HPDE6-E6E7 (cell line): Measurements from ENCODE around the gene CCDC40.
"Not testable (repeated sequence)": the region's sequence is repeated elsewhere in the genome, so short reads cannot be mapped to it uniquely, and the experiment has no call there.

Experiments used
- DNase-seq: peaks from one replicate; pipeline ENCODE4 v3.0.0; 2011; ENCODE audit warnings: missing footprints; ENCODE audit errors: extremely low spot score

The CCDC40 gene, protein sequence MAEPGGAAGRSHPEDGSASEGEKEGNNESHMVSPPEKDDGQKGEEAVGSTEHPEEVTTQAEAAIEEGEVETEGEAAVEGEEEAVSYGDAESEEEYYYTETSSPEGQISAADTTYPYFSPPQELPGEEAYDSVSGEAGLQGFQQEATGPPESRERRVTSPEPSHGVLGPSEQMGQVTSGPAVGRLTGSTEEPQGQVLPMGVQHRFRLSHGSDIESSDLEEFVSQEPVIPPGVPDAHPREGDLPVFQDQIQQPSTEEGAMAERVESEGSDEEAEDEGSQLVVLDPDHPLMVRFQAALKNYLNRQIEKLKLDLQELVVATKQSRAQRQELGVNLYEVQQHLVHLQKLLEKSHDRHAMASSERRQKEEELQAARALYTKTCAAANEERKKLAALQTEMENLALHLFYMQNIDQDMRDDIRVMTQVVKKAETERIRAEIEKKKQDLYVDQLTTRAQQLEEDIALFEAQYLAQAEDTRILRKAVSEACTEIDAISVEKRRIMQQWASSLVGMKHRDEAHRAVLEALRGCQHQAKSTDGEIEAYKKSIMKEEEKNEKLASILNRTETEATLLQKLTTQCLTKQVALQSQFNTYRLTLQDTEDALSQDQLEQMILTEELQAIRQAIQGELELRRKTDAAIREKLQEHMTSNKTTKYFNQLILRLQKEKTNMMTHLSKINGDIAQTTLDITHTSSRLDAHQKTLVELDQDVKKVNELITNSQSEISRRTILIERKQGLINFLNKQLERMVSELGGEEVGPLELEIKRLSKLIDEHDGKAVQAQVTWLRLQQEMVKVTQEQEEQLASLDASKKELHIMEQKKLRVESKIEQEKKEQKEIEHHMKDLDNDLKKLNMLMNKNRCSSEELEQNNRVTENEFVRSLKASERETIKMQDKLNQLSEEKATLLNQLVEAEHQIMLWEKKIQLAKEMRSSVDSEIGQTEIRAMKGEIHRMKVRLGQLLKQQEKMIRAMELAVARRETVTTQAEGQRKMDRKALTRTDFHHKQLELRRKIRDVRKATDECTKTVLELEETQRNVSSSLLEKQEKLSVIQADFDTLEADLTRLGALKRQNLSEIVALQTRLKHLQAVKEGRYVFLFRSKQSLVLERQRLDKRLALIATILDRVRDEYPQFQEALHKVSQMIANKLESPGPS

DNA sequence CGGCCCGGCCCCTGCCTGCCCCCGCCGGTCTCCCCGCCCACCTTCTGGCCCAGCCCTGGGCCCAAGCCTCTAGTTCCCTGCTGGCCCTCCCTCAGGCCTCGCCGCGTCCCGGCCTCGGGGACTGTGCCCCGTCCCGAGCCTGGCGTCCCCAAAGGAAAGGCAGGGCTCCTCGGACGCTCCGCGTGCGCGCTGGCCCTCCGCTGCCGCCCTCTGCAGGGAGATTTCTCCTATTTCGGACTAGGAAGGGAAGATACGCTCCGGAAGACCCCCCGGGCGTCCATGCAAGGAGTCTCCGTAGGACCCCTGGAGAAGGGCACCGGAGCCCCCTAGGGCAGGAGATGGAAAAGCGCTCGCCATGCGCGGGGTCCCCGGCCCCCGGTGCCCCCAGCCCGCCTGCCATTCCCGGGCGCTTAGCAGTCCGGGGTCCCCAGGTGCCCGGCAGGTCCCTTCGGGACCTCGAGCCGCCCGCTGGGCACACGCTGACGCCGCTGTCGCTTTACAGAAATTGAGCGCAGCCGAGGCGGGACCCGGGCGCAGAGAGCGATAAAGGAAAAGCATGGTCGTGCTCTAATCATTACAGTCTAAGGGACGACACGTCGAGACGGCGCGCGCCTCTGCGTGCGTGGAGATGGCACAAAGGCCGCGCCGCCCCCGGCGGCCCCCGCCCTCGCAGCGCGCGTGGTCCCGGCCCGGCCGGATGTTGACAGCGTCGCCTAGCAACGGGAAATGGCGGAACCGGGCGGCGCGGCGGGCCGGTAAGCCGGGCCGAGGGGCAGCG is at the start of gene CCDC40:
CCDC40 (plus strand) TSS at position 706 of the 778 bp plus-strand sequence; CDS start at position 727, 21 bp downstream.
- DNase-seq, result peak; percentile 76

DNA sequence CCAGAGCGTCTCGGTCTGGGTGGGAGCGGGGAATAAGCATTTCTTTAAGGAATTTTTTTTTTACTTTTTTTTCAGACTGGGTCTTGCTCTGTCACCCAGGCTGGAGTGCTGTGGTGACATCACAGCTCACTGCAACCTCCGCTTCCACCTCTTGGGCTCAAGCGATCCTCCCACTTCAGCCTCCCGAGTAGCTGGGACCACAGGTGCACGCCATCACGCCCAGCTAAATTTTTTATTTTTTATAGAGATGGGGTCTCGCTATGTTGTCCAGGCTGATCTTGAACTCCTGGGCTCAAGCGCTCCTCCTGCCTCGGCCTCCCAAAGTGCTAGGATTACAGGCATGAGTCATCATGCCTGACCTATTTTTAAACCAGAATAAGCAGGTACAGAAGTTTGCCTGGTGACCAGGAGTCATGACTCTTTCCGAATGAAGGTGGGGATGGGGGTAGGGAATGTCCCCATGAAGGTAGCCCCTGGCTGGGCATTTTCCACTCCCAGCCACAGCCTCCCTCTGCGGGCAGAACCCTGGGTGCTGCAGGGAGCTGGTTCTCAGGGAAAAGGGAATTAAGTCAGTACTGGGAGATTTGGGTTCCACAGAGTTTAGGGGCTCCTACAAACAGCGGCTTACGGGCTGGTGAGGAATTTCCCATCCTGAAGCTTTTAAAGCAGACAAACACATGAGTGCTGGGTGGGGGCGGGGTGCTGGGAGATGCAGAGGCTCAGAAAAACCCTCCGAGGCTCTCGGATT is 49.1 kb upstream of the CCDC40 start:
- no peak for DNase-seq

DNA sequence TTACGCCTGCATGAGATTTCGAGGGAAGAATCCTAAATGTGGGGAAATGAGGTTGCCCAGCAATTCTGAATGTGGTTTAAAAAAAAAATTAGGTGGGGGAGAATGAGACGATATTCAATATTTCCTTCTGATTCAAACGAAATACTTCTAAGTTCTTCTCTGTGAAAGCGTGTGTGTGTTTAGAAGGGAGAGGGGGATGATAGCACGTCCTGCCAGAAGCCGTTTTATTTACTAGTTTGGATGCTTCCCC is 48.6 kb upstream of the CCDC40 start:
- no peak for DNase-seq

DNA sequence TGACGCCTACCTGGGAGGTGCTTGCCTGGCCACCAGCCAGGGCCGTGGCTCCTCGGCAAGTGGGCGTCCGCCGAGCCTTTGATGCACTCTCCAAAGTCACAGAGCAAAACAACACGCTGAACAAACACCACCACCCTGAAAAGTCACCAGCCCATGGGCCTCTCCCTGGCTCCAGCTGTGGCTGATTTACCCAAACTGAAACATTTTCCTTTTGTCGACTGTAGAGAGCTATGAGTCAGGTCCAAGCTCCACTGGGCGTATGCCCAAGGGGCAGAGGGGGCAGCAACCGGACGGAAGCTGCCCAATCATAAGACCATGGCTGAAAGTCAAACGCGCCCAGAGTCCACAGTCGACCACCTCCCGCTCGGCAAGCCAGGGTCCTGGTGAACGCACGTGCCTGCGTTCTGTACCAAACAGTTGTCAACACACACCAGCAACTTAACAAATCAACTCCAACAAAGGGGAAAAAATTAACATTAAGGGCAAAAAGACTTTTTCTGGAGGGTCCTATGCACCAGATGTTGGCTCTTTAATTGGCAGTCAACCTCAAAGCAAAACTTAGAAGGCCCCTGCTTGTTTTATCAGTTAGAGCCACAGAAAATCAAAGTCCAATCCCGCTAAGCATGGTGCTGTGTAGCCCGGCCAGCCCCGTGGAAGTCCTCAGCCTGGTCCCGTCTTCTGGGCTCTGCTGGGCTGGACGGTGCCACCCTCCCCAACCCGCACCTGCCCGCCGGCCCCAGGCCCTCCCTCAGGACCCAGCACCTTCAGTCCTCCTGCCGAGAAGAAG is 48.1 kb upstream of the CCDC40 start:
- DNase-seq, result no peak

DNA sequence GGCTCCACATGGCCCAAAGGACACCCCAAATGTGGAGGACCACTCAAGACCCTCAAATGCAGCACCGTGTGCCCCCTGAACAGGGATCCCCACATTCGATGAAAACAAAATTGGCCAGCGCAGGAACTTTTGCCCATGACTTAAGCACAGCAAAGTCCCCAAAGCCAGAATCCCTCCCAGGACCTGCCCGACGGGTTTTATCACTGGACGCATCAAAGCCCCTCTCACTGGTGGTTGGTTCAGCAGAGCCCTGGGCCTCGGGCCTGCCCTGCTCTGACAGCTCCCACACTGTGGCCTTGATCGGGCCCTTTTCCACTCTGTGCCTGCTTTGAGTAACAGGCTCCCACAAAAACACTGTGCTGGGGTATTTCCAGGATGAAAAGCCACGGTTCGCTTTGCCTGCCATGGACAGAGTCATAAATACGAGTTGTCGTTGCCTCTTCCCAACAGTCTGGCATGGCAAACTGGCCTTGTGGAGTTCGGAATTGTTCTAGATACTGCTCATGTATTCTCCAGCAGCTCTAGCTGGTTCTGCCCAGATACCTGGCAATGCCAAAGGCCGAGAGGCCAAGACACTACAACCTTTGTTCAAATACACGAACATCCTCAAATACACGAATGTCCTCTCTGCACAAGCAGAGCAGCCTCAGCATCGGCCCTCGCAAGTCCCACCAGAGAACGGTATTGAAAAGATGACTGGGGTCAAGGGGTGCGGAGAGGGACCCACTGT is 47.2 kb upstream of the CCDC40 start:
- DNase-seq, result no peak

DNA sequence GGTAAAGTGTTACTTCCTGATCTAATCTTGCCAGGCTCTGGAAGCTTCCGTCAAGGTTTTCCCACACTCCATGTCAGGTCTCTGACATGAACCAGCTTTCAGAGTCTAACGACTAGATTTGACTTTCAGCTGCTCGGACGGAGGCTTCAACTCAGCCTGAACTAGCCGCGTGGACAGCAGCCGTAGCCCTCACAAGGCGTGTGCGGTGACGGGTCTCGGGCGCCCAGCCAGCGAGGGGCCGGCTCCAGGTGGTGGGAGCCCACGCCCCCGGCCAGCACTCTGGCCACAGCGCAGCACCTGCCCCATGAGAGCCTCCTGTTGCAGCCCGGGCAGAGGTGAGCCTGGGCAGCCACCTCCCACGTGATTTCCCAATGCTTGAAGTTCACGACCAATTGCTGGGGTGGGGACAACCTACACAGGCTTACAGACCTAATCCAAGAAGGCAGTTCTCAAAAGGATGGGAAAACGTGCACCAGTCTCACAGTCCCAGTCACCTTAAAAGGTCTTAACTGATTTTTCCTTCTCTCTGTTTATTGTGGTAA is 46.3 kb upstream of the CCDC40 start:
- no peak for DNase-seq

DNA sequence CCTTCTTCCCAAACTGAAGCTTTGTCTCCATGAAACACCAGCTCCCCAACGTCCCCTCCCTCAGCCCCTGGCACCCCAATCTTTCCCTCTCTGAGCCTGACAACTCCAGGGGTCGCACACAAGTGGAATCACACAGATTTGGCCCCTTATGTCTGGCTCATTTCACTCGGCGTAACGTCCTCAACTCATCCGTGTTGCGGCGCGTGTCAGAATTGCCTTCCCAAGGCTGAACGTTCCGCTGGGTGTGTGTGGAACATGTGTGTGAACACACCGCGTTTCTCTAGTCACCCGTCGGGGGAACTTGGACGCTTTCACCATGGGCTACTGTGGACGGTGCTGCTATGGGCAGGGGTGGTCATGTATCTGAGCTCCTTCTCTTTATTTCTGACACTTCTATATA is 45.7 kb upstream of the CCDC40 start:
- no peak for DNase-seq

DNA sequence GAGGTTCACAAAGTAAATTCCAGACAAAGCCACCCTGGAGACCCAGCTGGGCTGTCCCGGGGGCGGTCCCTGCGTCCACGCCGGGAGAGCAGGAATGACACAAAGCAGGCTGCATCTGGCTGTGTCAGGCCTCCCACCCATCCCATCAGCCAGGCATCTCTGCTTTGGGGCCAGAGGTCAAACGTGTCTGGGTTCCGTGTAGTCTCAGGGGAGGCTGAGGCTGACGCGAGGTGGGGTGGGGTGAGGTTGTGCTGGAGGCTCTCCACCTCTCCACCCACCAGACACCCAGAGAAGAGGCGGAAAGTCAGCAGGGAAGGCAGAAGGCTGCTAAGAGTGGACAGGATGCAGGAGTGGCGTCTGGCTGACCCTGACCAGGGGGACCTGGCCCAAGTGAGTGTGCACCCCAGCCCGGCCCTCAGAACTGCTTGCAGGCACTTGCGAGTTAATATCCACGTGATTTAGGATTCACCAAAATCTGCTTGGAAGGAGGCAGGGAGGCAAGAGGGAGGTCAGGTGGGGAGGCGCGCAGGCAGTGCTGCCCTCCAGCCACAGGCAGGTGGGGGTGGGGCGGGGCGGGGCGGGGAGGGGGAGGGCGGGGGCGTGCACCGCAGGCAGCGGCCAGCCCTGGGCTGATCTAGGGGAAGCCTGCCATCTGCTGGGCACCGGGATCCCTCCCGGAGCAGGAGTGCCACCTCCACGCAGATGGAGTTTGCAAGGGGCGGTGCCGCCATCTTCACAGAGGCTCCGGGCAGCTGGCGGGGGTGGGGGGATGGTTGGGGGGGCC is 45.1 kb upstream of the CCDC40 start:
- peak; percentile 94 for DNase-seq

DNA sequence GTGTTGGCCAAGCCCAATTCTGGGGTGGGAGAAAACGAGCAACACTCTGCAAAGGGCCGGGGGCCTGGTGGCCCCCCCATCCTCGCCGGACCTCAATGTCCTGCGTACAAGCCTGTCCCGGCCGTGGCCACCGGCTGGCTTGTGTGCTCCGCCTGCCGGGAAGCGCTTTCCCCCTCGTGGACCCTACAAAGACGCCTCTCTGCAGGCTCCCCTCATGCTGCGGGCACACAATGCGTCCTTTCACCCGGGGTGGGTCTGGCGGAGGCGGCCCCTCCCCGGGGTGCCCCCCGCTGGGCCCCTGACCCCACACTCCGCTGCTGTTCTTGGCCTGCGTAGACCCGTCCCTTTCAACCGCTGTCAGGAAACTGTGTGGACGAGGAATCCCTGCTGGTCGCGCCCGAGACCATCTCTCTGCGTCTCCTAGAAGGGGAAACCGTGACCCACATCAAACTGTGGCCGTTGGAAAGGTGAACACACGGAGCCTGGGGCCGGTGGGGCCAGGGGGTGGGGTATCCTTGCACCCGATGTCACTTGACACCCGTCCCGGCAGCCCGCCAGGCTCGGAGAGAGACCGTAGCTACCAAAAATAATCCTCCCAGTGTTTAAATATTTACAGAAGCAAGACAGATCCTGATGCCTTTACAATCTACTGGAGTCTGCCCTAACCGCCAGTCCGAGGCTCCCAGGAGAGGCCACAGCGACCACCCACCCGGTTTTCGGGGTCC is 44.4 kb upstream of the CCDC40 start:
- DNase-seq, result no peak

DNA sequence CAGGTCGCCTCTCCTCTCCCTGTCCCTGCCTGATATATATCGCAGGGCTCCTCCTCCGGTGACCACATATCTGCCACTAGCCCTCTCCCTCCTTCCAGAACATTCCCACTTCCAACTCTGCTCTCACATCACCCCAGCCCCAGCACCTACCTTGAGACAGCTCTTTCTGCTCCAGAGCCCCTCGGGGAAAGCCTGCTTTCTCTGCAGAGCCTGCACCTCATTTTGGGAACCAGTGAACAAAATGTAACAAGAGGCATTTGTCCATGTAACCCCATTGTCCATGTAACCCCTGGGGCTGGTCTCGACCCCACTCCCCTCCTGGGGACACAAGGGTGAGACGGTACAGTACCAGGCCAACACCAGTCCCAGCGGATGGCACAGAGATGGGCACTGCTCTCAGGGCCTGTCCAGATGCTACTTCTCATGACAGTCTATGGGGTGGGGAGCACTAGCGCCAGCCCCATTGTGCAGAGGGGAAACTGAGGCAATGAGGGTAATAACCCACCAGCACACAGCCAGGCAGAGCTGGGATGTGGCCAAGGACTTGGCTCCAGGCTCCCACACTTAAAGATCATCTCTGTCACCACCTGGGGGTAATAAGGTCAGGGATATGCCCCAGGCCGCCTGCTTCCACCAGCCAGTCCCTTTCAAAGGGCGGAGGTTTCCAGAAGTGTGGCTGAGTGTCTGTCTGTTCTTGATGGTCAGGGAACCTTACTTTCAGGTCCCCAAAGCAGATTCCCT is 43.6 kb upstream of the CCDC40 start:
- no peak for DNase-seq

- peak; percentile 95 for DNase-seq
These were observed 42.8 kb upstream of the CCDC40 start for GRCh38 chr17:79993390-79994227.

- DNase-seq, result not testable (repeated sequence)
These were observed 42.2 kb upstream of the CCDC40 start for GRCh38 chr17:79994228-79994569.

- DNase-seq, result no peak
These were observed 41.8 kb upstream of the CCDC40 start for GRCh38 chr17:79994602-79995001.

DNA sequence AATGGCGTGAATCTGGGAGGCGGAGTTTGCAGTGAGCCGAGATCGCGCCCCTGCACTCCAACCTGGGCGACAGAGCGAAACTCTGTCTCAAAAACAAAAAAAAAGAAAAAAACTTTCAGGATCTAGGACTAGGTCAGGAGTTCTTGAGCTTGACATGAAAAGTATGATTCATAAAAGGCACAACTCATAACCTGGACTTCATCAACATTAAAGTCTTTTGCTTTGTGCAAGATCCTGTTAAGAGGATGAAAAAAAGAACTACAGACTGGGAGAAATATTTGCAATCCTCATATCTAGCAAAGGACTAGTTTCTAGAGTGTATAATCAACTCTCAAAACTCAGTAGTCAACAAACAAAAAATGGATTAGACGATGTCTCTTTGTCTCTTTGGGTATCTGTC is 40.7 kb upstream of the CCDC40 start:
- no peak for DNase-seq

DNA sequence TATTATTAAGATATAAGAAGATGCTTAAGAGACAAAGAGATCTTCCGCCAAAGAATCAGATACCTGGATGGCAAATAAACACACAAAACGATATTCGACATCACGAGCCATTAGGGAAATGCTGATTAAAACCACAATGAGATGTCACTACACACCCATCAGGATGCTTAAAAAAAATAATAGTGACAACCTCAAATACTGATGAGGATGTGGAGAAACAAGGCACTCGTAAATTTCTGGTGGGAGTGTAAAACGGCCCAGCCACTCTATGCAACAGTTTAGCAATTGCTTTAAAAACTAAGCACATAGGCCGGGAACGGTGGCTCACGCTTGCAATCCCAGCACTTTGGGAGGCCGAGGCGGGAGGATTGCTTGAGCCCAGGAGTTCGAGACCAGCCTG is 40.2 kb upstream of the CCDC40 start:
- DNase-seq, result no peak

- DNase-seq, result no peak
These were observed 39.3 kb upstream of the CCDC40 start for GRCh38 chr17:79997011-79997660.
